GM10266 (cell line): ENCODE data around the gene GBF1.

Experiments used
- DNase-seq: peaks from one replicate; pipeline ENCODE4 v3.0.0; 2012; ENCODE audit errors: extremely low spot score
- CTCF ChIP-seq: IDR thresholded peaks from 2 replicates; pipeline ENCODE4 v1.5.1; 2012; ENCODE audit warnings: mild to moderate bottlenecking, low read depth; ENCODE audit not compliant: control insufficient read depth, insufficient read depth; ENCODE audit errors: missing control alignments

GBF1 gene

GRCh38 chr10:102419269-102420180 is 174.2 kb downstream of the GBF1 start:
- no peak for TF ChIP-seq CTCF
- DNase-seq, result peak; percentile 84

GRCh38 chr10:102420181-102420713 is 174.9 kb downstream of the GBF1 start:
- TF ChIP-seq CTCF, result no peak
- DNase-seq, result no peak

- TF ChIP-seq CTCF, result no peak
- DNase-seq, result peak; percentile 98
Measured at GRCh38 chr10:102420714-102421506, 175.6 kb downstream of the GBF1 start, which contains the start of gene FBXL15. FBXL15 (plus strand) TSS chr10:102420836; CDS start chr10:102421130, 294 bp downstream.

GRCh38 chr10:102421507-102421756 is 176.1 kb downstream of the GBF1 start:
- DNase-seq, result no peak

GRCh38 chr10:102421757-102422512 is 176.6 kb downstream of the GBF1 start:
- no peak for TF ChIP-seq CTCF
- no peak for DNase-seq

More at GRCh38 chr10:102421507-102421756, 176.1 kb downstream of the GBF1 start:
- no peak for TF ChIP-seq CTCF

- peak; percentile 97 for TF ChIP-seq CTCF
- DNase-seq, result peak; percentile 82
Measured at GRCh38 chr10:102422545-102423129, 177.3 kb downstream of the GBF1 start.
